A673 (cell line): ENCODE data around the gene B4GALT4. TPM values are rescaled to one million over a fixed set of nuclear protein-coding genes. Genes with fewer than 3 reads are reported as not detected.

Experiments
- BruUV-seq: library from RNA; stranded (reverse); fragments of 400-500 nt; replicated peaks from 2 replicates; lab custom pipeline; 2021; lab: Mats Ljungman, UMichigan
- CTCF ChIA-PET: fragments of 300-600 bp; sonication (Branson Sonifier 250); formaldehyde crosslinking; loops from one replicate; lab custom pipeline; 2022; ENCODE audit warnings: antibody characterized with exemption; lab: Charles Lee
- POLR2A ChIA-PET: fragments of 300-600 bp; sonication (Branson Sonifier 250); formaldehyde crosslinking; loops from one replicate; lab custom pipeline; 2022; ENCODE audit warnings: antibody characterized with exemption; ENCODE audit not compliant: low non-redundant PET; lab: Charles Lee
- DNase-seq: peaks from one replicate; pipeline ENCODE4 v3.0.0-alpha.2; 2015; ENCODE audit warnings: low spot score
- H3K27ac ChIP-seq: fragments of 200-600 bp; sonication (generic); 2 replicates; pipeline ENCODE4 v1.5.1; 2016; ENCODE audit warnings: mixed run types, low read depth, mild to moderate bottlenecking, mixed read lengths, antibody characterized with exemption, low read length; ENCODE audit not compliant: poor library complexity, severe bottlenecking
- H3K27me3 ChIP-seq: fragments of 200-600 bp; sonication (generic); replicated peaks from 2 replicates; pipeline ENCODE4 v1.6.1; 2017; ENCODE audit warnings: mixed run types, low read depth, mild to moderate bottlenecking, mixed read lengths, antibody characterized with exemption, low read length; ENCODE audit not compliant: insufficient read depth, poor library complexity
- H3K36me3 ChIP-seq: fragments of 200-600 bp; sonication (generic); 2 replicates; pipeline ENCODE4 v1.6.1; 2016; ENCODE audit warnings: mixed run types, mild to moderate bottlenecking, mixed read lengths, antibody characterized with exemption, low read length; ENCODE audit not compliant: insufficient read depth, poor library complexity, severe bottlenecking
- H3K4me1 ChIP-seq: fragments of 200-600 bp; sonication (generic); 2 replicates; pipeline ENCODE4 v1.6.1; 2017; ENCODE audit warnings: mixed run types, mild to moderate bottlenecking, mixed read lengths, antibody characterized with exemption, low read length; ENCODE audit not compliant: insufficient read depth, poor library complexity, severe bottlenecking
- H3K4me3 ChIP-seq: fragments of 200-600 bp; sonication (generic); 2 replicates; pipeline ENCODE4 v1.5.1; 2016; ENCODE audit warnings: low read depth, mixed run types, mild to moderate bottlenecking, mixed read lengths, low read length; ENCODE audit not compliant: poor library complexity, severe bottlenecking
- H3K9me3 ChIP-seq: fragments of 200-600 bp; sonication (generic); 2 replicates; pipeline ENCODE4 v1.6.1; 2016; ENCODE audit warnings: mixed run types, low read depth, mild to moderate bottlenecking, mixed read lengths, antibody characterized with exemption, low read length; ENCODE audit not compliant: poor library complexity, severe bottlenecking
- CTCF ChIP-seq: fragments of 300-800, 200-600 bp; sonication (generic); conservative IDR thresholded peaks from 2 replicates; pipeline ENCODE4 v1.5.1; 2017; ENCODE audit warnings: low read depth, mild to moderate bottlenecking, antibody characterized with exemption, low read length, moderate library complexity, mixed read lengths
- EZH2 ChIP-seq: fragments of 200-600 bp; sonication (generic); IDR thresholded peaks from 2 replicates; pipeline ENCODE4 v1.6.1; 2017; ENCODE audit warnings: borderline replicate concordance, low read depth, mild to moderate bottlenecking, mixed read lengths, antibody characterized with exemption, low read length; ENCODE audit not compliant: poor library complexity, severe bottlenecking
- intact Hi-C: fragments of 100-400 bp; cut with micrococcal nuclease; formaldehyde crosslinking; loops from one replicate; pipeline ENCODE4 v1.10.0; 2022; ENCODE audit not compliant: unreplicated experiment
- total RNA-seq: library from RNA; stranded (reverse); gene quantifications from 2 replicates; pipeline ENCODE4 v1.2.3, GENCODE V29; 2021

B4GALT4 gene
- total RNA-seq, 1 experiment from 2014 or later, result 10.8 TPM

- no TSS peak for BruUV-seq
- no peak for DNase-seq
- Histone ChIP-seq H3K27me3 (no peaks in the 10 kb centered on the region), H3K4me1 (no peaks in the 10 kb centered on the region), H3K36me3 (no peaks in the 10 kb centered on the region), H3K27ac (no peak overlapping the region), H3K9me3 (no peaks in the 10 kb centered on the region), H3K4me3 (no peak overlapping the region)
- intact Hi-C loops, result no loop called here
- no peak for TF ChIP-seq EZH2
- ChIA-PET POLR2A (interaction anchor here (0.6 kb wide), 1 partner anchor 142 kb away, joined by 6 read pairs; no protein-coding TSS in a partner anchor), CTCF (no interaction called here)
These were observed 35.0 kb downstream of the B4GALT4 start for GRCh38 chr3:119205685-119206084.

GRCh38 chr3:119205209-119205608 lies 35.5 kb downstream of the B4GALT4 start:
- POLR2A ChIA-PET, result no interaction called here
- Histone ChIP-seq H3K27me3 (no peaks in the 10 kb centered on the region), H3K4me3 (no peak overlapping the region), H3K9me3 (no peaks in the 10 kb centered on the region), H3K4me1 (no peaks in the 10 kb centered on the region), H3K36me3 (no peaks in the 10 kb centered on the region), H3K27ac (no peak overlapping the region)
- TF ChIP-seq CTCF (no peak), EZH2 (no peak)
- no peak for DNase-seq
- BruUV-seq, result no TSS peak
- intact Hi-C loops, result no loop called here
- CTCF ChIA-PET, result no interaction called here

- no peak for TF ChIP-seq CTCF
- TF ChIP-seq EZH2, result no peak
- Histone ChIP-seq H3K36me3 (no peaks in the 10 kb centered on the region), H3K27me3 (no peaks in the 10 kb centered on the region), H3K4me3 (no peak overlapping the region), H3K27ac (no peak overlapping the region), H3K9me3 (no peaks in the 10 kb centered on the region), H3K4me1 (no peaks in the 10 kb centered on the region)
- DNase-seq, result no peak
- ChIA-PET POLR2A (no interaction called here), CTCF (no interaction called here)
- intact Hi-C loops, result no loop called here
- BruUV-seq, result no TSS peak
These were observed 44.8 kb downstream of the B4GALT4 start for GRCh38 chr3:119195911-119196310.

- H3K4me3 ChIP-seq, result no peak overlapping the region
- no peaks in the 10 kb centered on the region for H3K36me3 ChIP-seq
- BruUV-seq, result no TSS peak
- TF ChIP-seq EZH2 (no peak), CTCF (no peak)
- H3K4me1 ChIP-seq, result no peaks in the 10 kb centered on the region
- DNase-seq, result no peak
- H3K9me3 ChIP-seq, result no peaks in the 10 kb centered on the region
- no peak overlapping the region for H3K27ac ChIP-seq
- intact Hi-C loops, result no loop called here
- no peaks in the 10 kb centered on the region for H3K27me3 ChIP-seq
- ChIA-PET CTCF (no interaction called here), POLR2A (no interaction called here)
These were observed 45.6 kb downstream of the B4GALT4 start for GRCh38 chr3:119195151-119195476.
